ENCODE measurements around the gene TM2D1. TPM values are rescaled to one million over a fixed set of nuclear protein-coding genes. Genes with fewer than 3 reads are reported as not detected.

Gene TM2D1
- total RNA-seq, 1 donor from 2014 or later = 45.6 TPM

- Mint-ChIP-seq H3K27me3 (ENCODE audit: low read depth) (no peaks in the 10 kb centered on the region), H3K4me1 (ENCODE audit: low read depth) (peaks cover 39% of the 10 kb centered on the region), H3K36me3 (ENCODE audit: low read depth) (no peaks in the 10 kb centered on the region), H3K9me3 (ENCODE audit: low read depth) (no peaks in the 10 kb centered on the region), H3K27ac (ENCODE audit: unreplicated experiment) (peak overlapping the region; percentile 90), H3K4me3 (ENCODE audit: unreplicated experiment) (peak overlapping the region; percentile 77)
- no peak for TF ChIP-seq CTCF (IDR thresholded peaks at IDR 0.05)
- DNase-seq (ENCODE audit: low spot score) = no peak
These were observed 19.0 kb upstream of the TM2D1 start for GRCh38 chr1:61743716-61744580.

GRCh38 chr1:61743431-61743705, 18.4 kb upstream of the TM2D1 start:
- TF ChIP-seq CTCF (IDR thresholded peaks at IDR 0.05) = no peak
- Mint-ChIP-seq H3K4me3 (ENCODE audit: unreplicated experiment) (peak overlapping the region; percentile 77), H3K4me1 (ENCODE audit: low read depth) (peaks cover 39% of the 10 kb centered on the region), H3K27me3 (ENCODE audit: low read depth) (no peaks in the 10 kb centered on the region), H3K36me3 (ENCODE audit: low read depth) (no peaks in the 10 kb centered on the region), H3K27ac (ENCODE audit: unreplicated experiment) (peak overlapping the region; percentile 90), H3K9me3 (ENCODE audit: low read depth) (no peaks in the 10 kb centered on the region)
- no peak for DNase-seq (ENCODE audit: low spot score)

GRCh38 chr1:61742620-61743430, 17.9 kb upstream of the TM2D1 start:
- no peak for TF ChIP-seq CTCF (IDR thresholded peaks at IDR 0.05)

GRCh38 chr1:61741711-61742619, 17.0 kb upstream of the TM2D1 start, which contains the start of gene PATJ:
TSS of gene PATJ (plus strand) at chr1:61742480. CDS start at chr1:61762893, 20,413 bp downstream.
- H3K27ac Mint-ChIP-seq (ENCODE audit: unreplicated experiment) = peak within 1 kb of the TSS; percentile 93
- H3K36me3 Mint-ChIP-seq (ENCODE audit: low read depth) = no peaks in the 10 kb centered on the region
- no peaks in the 10 kb centered on the region for H3K9me3 Mint-ChIP-seq (ENCODE audit: low read depth)
- no peaks in the 10 kb centered on the region for H3K27me3 Mint-ChIP-seq (ENCODE audit: low read depth)
- TF ChIP-seq CTCF (IDR thresholded peaks at IDR 0.05) = no peak
- H3K4me1 Mint-ChIP-seq (ENCODE audit: low read depth) = peaks cover 31% of the 10 kb centered on the region
- peak within 1 kb of the TSS; percentile 85 for H3K4me3 Mint-ChIP-seq (ENCODE audit: unreplicated experiment)
- no peak for DNase-seq (ENCODE audit: low spot score)

More at GRCh38 chr1:61742620-61743430, 17.9 kb upstream of the TM2D1 start:
- H3K9me3 Mint-ChIP-seq (ENCODE audit: low read depth) = no peaks in the 10 kb centered on the region
- peaks cover 39% of the 10 kb centered on the region for H3K4me1 Mint-ChIP-seq (ENCODE audit: low read depth)
- peak overlapping the region; percentile 90 for H3K27ac Mint-ChIP-seq (ENCODE audit: unreplicated experiment)
- DNase-seq (ENCODE audit: low spot score) = no peak
- H3K36me3 Mint-ChIP-seq (ENCODE audit: low read depth) = no peaks in the 10 kb centered on the region
- H3K27me3 Mint-ChIP-seq (ENCODE audit: low read depth) = no peaks in the 10 kb centered on the region
- H3K4me3 Mint-ChIP-seq (ENCODE audit: unreplicated experiment) = peak overlapping the region; percentile 77

All from chondrocyte (in vitro differentiated cells).